GM18868 (cell line): ENCODE results near the gene MEGF11.
"Not testable (repeated sequence)": the region's sequence is repeated elsewhere in the genome, so short reads cannot be mapped to it uniquely, and the experiment has no call there.

Experiments used
- ATAC-seq: cut with Tn5 transposase; IDR thresholded peaks from one replicate; pipeline ENCODE4 v1.9.1; 2021; ENCODE audit warnings: mild to moderate bottlenecking, moderate library complexity; ENCODE audit not compliant: unreplicated experiment

MEGF11 gene

GRCh38 chr15:65873256-65873655, 380.3 kb downstream of the MEGF11 start:
- ATAC-seq: no peak

- ATAC-seq: not testable (repeated sequence)
Measured at GRCh38 chr15:65872596-65872995, 381.0 kb downstream of the MEGF11 start.

GRCh38 chr15:65871886-65872285, 381.7 kb downstream of the MEGF11 start:
- ATAC-seq: not testable (repeated sequence)

GRCh38 chr15:65870889-65871533, 382.5 kb downstream of the MEGF11 start:
- no peak for ATAC-seq

GRCh38 chr15:65869954-65870871, 383.3 kb downstream of the MEGF11 start:
- no peak for ATAC-seq

DNA sequence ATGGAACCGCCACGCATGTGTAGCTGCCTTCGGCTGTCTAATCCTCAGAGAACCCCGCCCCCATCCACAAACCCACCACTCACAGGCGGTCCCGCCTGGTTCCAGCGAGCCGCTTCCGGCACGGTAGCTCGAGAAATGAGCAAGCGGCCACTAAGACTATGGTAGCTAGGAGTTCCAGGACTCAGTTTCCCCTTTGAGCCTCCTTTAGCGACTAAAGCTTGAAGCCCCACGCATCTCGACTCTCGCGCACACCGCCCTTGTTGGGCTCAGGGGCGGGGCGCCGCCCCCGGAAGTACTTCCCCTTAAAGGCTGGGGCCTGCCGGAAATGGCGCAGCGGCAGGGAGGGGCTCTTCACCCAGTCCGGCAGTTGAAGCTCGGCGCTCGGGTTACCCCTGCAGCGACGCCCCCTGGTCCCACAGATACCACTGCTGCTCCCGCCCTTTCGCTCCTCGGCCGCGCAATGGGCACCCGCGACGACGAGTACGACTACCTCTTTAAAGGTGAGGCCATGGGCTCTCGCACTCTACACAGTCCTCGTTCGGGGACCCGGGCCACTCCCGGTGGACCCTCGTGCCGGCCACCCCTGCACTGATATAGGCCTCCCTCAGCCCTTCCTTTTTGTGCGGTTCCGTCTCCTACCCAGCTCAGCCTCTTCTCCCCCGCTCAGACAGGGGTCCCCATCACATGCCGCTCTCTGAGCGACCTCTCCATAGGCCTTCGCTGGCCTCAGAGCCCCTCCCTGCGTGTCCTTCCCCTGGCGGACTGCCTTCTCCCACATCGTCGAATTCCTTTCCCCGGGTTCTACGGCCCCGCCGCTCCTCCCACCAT, 384.2 kb downstream of the MEGF11 start, which contains the start of gene RAB11A:
RAB11A (plus strand) TSS at position 366 of the 828 bp plus-strand sequence; CDS start at position 461, 95 bp downstream.
- ATAC-seq: peak; percentile 86

- no peak for ATAC-seq
Measured at GRCh38 chr15:65868546-65869125, 384.9 kb downstream of the MEGF11 start.

DNA sequence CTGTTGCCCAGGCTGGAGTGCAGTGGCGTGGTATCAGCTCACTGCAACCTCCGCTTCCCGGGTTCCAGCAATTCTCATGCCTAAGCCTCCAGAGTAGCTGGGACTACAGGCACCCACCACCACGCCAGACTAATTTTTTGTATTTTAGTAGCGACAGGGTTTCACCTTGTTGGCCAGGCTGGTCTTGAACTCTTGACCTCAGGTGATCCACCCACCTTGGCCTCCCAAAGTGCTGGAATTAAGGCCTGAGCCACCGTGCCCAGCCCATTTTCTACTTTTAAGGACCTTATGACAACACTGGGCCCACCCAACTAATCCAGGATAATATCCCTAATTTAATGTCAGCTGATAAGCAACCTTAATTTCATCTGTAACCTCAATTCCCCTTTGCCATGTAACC, 385.6 kb downstream of the MEGF11 start:
- not testable (repeated sequence) for ATAC-seq

DNA sequence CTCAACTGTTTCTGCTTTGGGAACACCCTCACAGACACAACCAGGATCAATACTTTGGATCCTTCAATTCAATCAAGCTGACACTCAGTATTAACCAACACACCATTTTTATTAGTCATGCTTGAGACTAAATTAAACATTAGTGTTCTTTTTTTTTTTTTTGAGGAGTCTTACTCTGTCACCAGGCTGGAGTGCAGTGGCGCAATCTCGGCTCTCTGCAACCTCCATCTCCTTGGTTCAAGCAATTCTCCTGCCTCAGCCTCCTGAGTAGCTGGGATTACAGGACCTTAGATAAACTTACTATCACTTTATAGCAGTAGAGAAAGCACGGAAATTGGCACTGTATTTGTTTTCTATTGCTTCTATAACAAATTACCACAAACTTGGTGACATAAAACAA, 386.3 kb downstream of the MEGF11 start:
- ATAC-seq: no peak

GRCh38 chr15:65863106-65863505, 390.4 kb downstream of the MEGF11 start:
- ATAC-seq: no peak

DNA sequence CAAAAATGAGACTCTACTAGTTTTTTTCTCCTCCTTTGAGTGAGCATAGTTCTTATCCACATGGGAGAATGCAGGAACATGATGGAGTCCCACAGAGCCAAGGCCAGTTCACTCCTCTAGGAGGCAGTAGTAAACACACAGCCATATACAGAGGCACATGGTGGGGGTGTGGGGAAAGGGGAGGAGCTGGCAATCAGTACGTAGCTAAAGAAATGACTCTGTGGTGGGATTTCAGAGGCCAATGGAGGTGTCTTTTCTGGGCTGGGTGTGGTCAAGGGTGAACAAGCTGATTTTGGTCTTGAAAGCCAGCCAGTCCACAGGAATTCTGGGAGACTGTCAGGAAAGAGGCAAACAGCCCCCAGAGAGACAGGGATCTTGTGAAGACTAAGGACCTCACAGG, 390.9 kb downstream of the MEGF11 start:
- peak; percentile 48 for ATAC-seq

DNA sequence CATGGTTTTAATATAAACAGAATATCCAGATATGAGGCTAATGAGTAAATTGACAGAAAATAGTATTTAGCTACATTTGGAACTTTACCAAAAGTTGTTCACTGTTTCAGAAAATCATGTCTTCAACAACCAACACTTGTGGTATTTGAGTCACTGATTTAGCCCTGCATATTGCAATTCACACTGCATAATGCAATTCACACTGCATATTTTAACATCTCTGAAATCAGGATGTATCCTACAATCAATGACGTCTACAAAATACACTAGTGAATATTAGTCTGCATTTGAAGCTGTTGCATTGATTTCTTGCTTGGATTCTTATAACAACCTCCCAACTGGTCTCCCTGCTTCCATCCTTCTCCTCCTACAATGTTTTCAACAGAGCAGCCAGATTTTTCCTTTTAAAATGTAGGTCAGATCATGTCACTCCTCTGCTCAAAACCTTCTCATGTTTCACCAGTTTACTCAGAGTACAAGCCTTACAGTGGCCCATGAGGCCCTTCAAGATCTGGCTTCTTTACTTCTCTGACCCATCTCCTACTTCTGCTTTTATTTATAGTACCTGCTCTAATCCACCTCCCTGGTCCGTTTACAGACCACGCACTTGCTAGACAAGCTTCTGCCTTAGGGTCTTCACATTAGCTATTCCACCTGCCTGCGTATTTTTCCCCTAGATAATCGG, 395.7 kb downstream of the MEGF11 start:
- no peak for ATAC-seq

- no peak for ATAC-seq
Measured at GRCh38 chr15:65856821-65857455, 396.6 kb downstream of the MEGF11 start.

- no peak for ATAC-seq
Measured at GRCh38 chr15:65851981-65852380, 401.6 kb downstream of the MEGF11 start.

GRCh38 chr15:65847989-65848388, 405.6 kb downstream of the MEGF11 start:
- ATAC-seq: no peak

DNA sequence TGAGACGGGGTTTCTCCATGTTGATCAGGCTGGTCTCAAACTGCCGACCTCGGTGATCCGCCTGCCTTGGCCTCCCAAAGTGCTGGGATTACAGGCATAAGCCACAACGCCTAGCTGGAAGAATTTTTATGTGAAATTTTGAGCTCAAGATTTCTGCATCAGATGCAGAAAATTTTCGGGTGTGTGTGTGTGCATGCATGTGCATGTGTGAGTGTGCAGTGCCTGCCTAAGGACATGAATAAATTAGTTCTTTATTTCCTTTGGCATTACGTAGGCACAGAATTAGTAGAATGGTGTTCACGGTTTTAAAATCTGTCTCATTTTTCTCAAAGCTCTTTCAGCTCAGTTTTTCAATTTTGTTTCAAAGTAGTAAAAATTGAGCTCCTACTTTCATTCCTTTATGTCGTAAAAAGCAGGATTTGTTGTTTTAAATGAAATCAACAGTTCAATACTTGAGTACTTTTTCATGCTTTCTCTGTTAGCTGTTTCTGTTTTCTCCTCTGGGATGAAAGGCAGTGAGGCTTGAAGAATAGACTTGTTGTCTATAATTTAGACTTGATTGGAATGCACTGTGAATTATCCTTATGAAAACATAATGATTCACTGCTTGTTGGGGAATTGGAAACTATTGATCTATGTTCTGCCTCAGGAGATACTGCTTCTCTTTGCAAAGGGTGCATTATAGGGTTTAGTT, 407.6 kb downstream of the MEGF11 start:
- no peak for ATAC-seq
